MCF 10A (cell line): ENCODE measurements around the gene RND2. TPM values are rescaled to one million over a fixed set of nuclear protein-coding genes. Genes with fewer than 3 reads are reported as not detected.
"Not testable (repeated sequence)": the region's sequence is repeated elsewhere in the genome, so short reads cannot be mapped to it uniquely, and the experiment has no call there.

Experiments
- BruUV-seq: library from RNA; stranded (reverse); fragments of 400-500 nt; replicated peaks from 2 replicates; lab custom pipeline; 2021; lab: Mats Ljungman, UMichigan
- CTCF ChIA-PET: fragments of 300-600 bp; sonication (Branson Sonifier 250); formaldehyde crosslinking; extraction: SDS; loops from one replicate; lab custom pipeline; 2021; ENCODE audit warnings: antibody characterized with exemption, inconsistent platforms; lab: Yijun Ruan, JAX
- POLR2A ChIA-PET: fragments of 300-600, 350-650 bp; sonication (Branson Sonifier 250); formaldehyde crosslinking; extraction: SDS; loops from one replicate; lab custom pipeline; 2020; ENCODE audit warnings: antibody characterized with exemption, inconsistent platforms; lab: Yijun Ruan, JAX
- DNase-seq: peaks from one replicate; pipeline ENCODE4 v3.0.0-alpha.2; 2018; ENCODE audit not compliant: unreplicated experiment
- H3K27ac Mint-ChIP-seq: one replicate; pipeline ENCODE4 v1.8.0; 2022; ENCODE audit warnings: mild to moderate bottlenecking, low read depth, mixed read lengths; ENCODE audit not compliant: unreplicated experiment
- H3K27me3 Mint-ChIP-seq: one replicate; pipeline ENCODE4 v1.8.0; 2022; ENCODE audit warnings: mixed read lengths; ENCODE audit not compliant: insufficient read depth, unreplicated experiment
- H3K36me3 Mint-ChIP-seq: one replicate; pipeline ENCODE4 v1.8.0; 2022; ENCODE audit warnings: mild to moderate bottlenecking, moderate library complexity, mixed read lengths; ENCODE audit not compliant: insufficient read depth, unreplicated experiment
- H3K4me1 Mint-ChIP-seq: one replicate; pipeline ENCODE4 v1.8.0; 2022; ENCODE audit warnings: mixed read lengths; ENCODE audit not compliant: insufficient read depth, unreplicated experiment
- H3K4me3 Mint-ChIP-seq: one replicate; pipeline ENCODE4 v1.8.0; 2022; ENCODE audit warnings: mild to moderate bottlenecking, moderate library complexity, mixed read lengths; ENCODE audit not compliant: unreplicated experiment
- H3K9me3 Mint-ChIP-seq: one replicate; pipeline ENCODE4 v1.8.0; 2022; ENCODE audit warnings: mixed read lengths; ENCODE audit not compliant: unreplicated experiment
- intact Hi-C: fragments of 100-400 bp; cut with micrococcal nuclease; formaldehyde crosslinking; loops from 2 replicates; pipeline ENCODE4 v1.14.1; 2022
- total RNA-seq: library from RNA; stranded (reverse); gene quantifications from 2 replicates; pipeline ENCODE4 v1.2.3, GENCODE V29; 2022
- TF ChIP-seq, protein P1 (sequence below): fragments of 200-600 bp; IDR thresholded peaks from one replicate; pipeline ENCODE4 v1.8.0; 2022; ENCODE audit warnings: antibody characterized with exemption, mild to moderate bottlenecking; ENCODE audit not compliant: unreplicated experiment

Gene RND2
- total RNA-seq, 1 experiment from 2014 or later, result 0.16 TPM

DNA sequence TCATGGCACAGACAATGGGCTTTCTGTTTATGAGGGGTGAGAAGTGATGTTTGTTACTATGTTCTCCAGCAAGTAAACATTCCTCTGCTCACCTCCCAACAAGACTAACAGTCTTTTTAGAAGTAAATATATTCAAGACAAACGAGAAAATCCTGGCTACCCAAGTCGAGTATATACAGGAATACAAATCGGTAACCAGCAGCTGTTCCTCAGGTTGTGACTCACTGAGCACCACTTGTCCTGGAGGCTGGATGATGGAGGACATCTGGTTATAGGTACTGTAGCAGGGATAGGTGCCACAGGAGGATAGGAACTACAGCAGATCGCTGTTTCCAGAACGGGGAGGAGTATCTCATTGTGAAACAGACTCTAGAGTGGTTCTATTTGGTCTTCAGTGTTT, 32.2 kb upstream of the RND2 start:
- TF ChIP-seq, protein P1, sequence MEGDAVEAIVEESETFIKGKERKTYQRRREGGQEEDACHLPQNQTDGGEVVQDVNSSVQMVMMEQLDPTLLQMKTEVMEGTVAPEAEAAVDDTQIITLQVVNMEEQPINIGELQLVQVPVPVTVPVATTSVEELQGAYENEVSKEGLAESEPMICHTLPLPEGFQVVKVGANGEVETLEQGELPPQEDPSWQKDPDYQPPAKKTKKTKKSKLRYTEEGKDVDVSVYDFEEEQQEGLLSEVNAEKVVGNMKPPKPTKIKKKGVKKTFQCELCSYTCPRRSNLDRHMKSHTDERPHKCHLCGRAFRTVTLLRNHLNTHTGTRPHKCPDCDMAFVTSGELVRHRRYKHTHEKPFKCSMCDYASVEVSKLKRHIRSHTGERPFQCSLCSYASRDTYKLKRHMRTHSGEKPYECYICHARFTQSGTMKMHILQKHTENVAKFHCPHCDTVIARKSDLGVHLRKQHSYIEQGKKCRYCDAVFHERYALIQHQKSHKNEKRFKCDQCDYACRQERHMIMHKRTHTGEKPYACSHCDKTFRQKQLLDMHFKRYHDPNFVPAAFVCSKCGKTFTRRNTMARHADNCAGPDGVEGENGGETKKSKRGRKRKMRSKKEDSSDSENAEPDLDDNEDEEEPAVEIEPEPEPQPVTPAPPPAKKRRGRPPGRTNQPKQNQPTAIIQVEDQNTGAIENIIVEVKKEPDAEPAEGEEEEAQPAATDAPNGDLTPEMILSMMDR, result no peak
- peaks cover 68% of the 10 kb centered on the region for H3K36me3 Mint-ChIP-seq
- ChIA-PET POLR2A (interaction anchor here (0.5 kb wide), 1 partner anchor 12 kb away, joined by 3 read pairs; no protein-coding TSS in a partner anchor), CTCF (no interaction called here)
- no peak overlapping the region for H3K27ac Mint-ChIP-seq
- H3K4me1 Mint-ChIP-seq, result peaks cover 12% of the 10 kb centered on the region
- no peaks in the 10 kb centered on the region for H3K27me3 Mint-ChIP-seq
- TSS peak; percentile 14 for BruUV-seq
- no peak for DNase-seq
- intact Hi-C loops, result no loop called here
- no peak overlapping the region for H3K4me3 Mint-ChIP-seq
- no peaks in the 10 kb centered on the region for H3K9me3 Mint-ChIP-seq

DNA sequence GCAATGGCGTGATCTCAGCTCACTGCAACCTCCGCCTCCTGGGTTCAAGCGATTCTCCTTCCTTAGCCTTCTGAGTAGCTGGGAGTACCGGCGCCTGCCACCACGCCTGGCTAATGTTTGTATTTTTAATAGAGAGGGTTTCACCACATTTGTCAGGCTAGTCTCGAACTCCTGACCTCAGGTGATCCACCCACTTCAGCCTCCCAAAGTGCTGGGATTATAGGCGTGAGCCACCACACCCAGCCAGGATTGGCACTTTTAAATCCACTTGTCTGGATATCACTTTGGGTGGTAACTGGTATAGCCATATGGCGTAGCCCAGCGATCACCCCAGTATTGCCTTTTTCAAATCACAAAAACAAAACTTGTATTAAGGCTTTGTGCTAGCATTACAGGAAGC, 31.1 kb upstream of the RND2 start:
- H3K9me3 Mint-ChIP-seq, DNase-seq, H3K27me3 Mint-ChIP-seq, intact Hi-C loops, CTCF ChIA-PET, POLR2A ChIA-PET, BruUV-seq, H3K27ac Mint-ChIP-seq, H3K4me3 Mint-ChIP-seq: not testable (repeated sequence)
- Mint-ChIP-seq H3K36me3 (peaks cover 67% of the 10 kb centered on the region), H3K4me1 (peaks cover 15% of the 10 kb centered on the region)

- intact Hi-C loops, result no loop called here
- no peaks in the 10 kb centered on the region for H3K9me3 Mint-ChIP-seq
- H3K4me3 Mint-ChIP-seq, result peak overlapping the region; percentile 95
- peaks cover 23% of the 10 kb centered on the region for H3K4me1 Mint-ChIP-seq
- no TSS peak for BruUV-seq
- no peaks in the 10 kb centered on the region for H3K27me3 Mint-ChIP-seq
- DNase-seq, result no peak
- ChIA-PET POLR2A (interaction anchor here (0.5 to 3.6 kb wide), 34 partner anchors 9 to 1559 kb away, joined by 3 to 58 read pairs (median 6); partner anchors contain the start of genes AARSD1, AOC2, BECN1 and BRCA1), CTCF (interaction anchor here (0.6 to 2.5 kb wide), 11 partner anchors 12 to 413 kb away, joined by 3 to 17 read pairs (median 4); partner anchors contain the start of genes AARSD1, AOC2, BECN1 and VAT1)
- H3K36me3 Mint-ChIP-seq, result peaks cover 68% of the 10 kb centered on the region
- TF ChIP-seq, protein P1, result no peak
- peak overlapping the region; percentile 96 for H3K27ac Mint-ChIP-seq
These were observed 27.5 kb upstream of the RND2 start for GRCh38 chr17:42997390-42997983.

GRCh38 chr17:42997984-42998938, 26.8 kb upstream of the RND2 start, which contains the start of gene RPL27:
TSS of gene RPL27 (plus strand) at chr17:42998419. CDS start at chr17:42998751, 332 bp downstream.
- TF ChIP-seq, protein P1, result peak; percentile 77
- ChIA-PET POLR2A (interaction anchor here (0.5 to 3.6 kb wide), 36 partner anchors 8 to 1558 kb away, joined by 3 to 58 read pairs (median 6); partner anchors contain the start of genes AARSD1, AOC2, BECN1 and BRCA1), CTCF (interaction anchor here (0.6 to 2.5 kb wide), 15 partner anchors 13 to 775 kb away, joined by 3 to 17 read pairs (median 4); partner anchors contain the start of genes AARSD1, AOC2, BECN1 and DHX8)
- peak within 1 kb of the TSS; percentile 96 for H3K27ac Mint-ChIP-seq
- no peaks in the 10 kb centered on the region for H3K9me3 Mint-ChIP-seq
- TSS peak; percentile 78 for BruUV-seq
- peak within 1 kb of the TSS; percentile 95 for H3K4me3 Mint-ChIP-seq
- peaks cover 68% of the 10 kb centered on the region for H3K36me3 Mint-ChIP-seq
- peak; percentile 99 for DNase-seq
- H3K4me1 Mint-ChIP-seq, result peaks cover 23% of the 10 kb centered on the region
- intact Hi-C loops, result loop anchor here (1.0 kb wide), 2 partner anchors 34 to 155 kb away; partner anchors contain the start of gene AARSD1
- no peaks in the 10 kb centered on the region for H3K27me3 Mint-ChIP-seq
